ENCODE results near the gene MKNK1. TPM values are rescaled to one million over a fixed set of nuclear protein-coding genes. Genes with fewer than 3 reads are reported as not detected.
"Not testable (repeated sequence)": the region's sequence is repeated elsewhere in the genome, so short reads cannot be mapped to it uniquely, and the experiment has no call there.

Gene MKNK1
- polyA plus RNA-seq (ENCODE audit: insufficient read length), result 30.3 TPM

GRCh38 chr1:46603858-46604549 lies at the start of gene MKNK1:
MKNK1 (minus strand) TSS chr1:46604268; CDS start chr1:46583327, 20,941 bp downstream.
- DNase-seq (ENCODE audit: low read depth), result peak; percentile 90

GRCh38 chr1:46653405-46653958 lies 49.4 kb upstream of the MKNK1 start:
- DNase-seq (ENCODE audit: low read depth), result no peak

DNA sequence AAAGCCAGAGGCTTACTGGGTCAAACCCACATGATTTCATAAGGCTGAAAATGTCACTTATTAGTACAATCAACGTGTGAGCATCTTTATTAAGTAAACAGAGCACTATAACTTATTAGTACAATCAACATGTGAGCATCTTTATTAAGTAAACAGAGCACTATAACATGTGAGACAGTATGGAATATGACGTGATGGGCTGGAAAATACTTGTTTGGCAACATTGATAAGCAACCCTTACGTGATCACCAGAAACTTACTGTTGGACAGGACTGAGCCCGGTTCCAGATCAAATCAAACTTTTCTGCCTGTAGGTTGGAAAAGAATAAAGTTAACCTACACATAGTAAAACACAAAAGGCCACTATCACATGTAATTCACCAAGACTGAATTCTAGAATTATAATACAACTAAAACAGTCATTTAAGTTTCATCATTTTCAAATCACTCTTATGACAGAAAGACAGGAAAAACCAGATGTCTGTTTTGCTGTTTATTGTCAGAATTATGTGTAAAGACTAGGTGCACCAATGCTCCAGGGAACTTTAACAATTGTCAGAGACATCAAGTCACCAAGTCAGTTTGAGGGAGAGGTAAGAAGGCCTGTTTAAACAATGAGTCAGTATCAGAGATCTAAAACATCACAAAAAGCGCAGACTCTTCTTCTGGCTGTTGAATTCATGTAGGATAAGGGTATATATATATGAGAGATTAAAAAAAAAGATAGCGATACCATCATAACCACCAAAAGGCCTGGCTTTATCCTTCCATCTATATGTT lies 48.4 kb upstream of the MKNK1 start:
- no peak for DNase-seq (ENCODE audit: low read depth)

DNA sequence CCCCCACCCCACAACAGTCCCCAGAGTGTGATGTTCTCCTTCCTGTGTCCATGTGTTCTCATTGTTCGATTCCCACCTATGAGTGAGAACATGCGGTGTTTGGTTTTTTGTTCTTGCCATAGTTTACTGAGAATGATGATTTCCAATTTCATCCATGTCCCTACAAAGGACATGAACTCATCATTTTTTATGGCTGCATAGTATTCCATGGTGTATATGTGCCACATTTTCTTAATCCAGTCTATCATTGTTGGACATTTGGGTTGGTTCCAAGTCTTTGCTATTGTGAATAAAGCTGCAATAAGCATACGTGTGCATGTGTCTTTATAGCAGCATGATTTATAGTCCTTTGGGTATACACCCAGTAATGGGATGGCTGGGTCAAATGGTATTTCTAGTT lies 47.1 kb upstream of the MKNK1 start:
- DNase-seq (ENCODE audit: low read depth), result not testable (repeated sequence)

DNA sequence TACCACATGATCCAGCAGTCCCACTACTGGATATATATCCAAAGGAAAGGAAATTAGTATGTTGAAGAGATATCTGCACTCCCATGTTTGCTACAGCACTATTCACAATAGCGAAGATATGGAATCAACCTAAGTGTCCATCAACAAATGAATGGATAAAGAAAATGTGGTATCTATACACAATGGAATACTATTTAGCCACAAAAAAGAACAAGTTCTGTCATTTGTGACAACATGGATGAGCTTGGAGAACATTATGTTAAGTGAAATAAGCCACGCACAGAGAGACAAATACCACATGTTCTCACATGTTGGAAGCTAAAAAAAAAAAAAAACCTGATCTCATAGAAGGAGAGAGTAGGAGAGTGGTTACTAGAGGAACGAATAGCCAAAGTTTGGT lies 46.4 kb upstream of the MKNK1 start:
- no peak for DNase-seq (ENCODE audit: low read depth)

DNA sequence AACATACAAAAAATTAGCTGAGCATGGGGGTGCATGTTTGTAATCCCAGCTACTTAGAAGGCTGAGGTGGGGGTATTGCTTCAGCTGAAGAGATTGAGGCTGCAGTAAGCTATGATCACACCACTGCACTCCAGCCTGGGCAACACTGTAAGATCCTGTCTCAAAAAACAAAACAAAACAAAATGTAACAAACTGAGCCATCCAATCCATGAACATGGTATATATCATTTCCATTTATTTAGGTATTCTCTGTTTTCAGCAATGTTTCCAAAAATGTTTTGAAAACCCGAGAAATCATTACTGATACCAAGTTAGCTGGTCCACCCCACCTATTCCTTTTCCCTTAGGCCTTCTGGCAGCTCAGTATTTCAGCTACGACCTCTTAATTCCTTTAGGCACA lies 45.7 kb upstream of the MKNK1 start:
- no peak for DNase-seq (ENCODE audit: low read depth)

GRCh38 chr1:46647611-46648010 lies 43.5 kb upstream of the MKNK1 start:
- no peak for DNase-seq (ENCODE audit: low read depth)

- DNase-seq (ENCODE audit: low read depth), result no peak
Observed at GRCh38 chr1:46646844-46647243, 42.8 kb upstream of the MKNK1 start.

GRCh38 chr1:46646331-46646730 lies 42.3 kb upstream of the MKNK1 start:
- no peak for DNase-seq (ENCODE audit: low read depth)

DNA sequence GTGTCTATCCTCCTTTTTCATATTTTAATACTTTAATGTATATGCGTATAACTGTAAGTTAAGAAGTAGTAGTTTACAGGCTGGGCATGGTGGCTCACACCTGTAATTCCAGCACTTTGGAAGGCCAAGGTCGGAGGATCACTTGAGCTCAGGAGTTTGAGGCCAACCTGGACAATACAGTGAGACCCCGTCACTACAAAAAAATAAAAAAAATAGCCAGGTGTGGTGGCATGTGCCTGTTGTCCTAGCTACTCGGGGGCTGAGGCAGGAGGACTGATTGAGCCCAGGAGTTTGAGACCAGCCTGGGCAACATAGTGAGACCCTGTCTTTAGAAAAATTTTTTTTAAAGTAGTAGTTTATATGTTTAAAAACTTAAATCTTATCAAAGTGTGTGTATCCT lies 41.7 kb upstream of the MKNK1 start:
- DNase-seq (ENCODE audit: low read depth), result no peak

DNA sequence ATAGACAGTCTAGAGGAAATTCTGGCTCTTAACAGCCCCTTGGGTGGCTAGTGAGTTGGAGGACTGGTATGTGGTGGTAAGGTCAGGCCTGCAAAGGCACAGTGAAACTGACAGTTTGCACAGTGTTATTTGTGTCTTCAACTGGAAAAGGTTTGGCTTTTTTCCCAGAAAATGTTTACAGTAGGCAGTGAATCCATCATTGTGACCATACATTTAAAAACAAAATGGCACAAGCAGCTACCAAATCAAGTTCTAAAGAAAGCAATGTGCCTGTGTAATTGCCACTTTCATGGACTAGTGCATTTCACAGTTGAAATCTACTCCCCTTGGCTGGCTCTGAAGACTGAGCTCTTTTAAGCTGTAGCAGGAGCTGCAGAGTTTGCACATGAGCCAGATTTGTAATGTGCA lies 39.3 kb upstream of the MKNK1 start:
- no peak for DNase-seq (ENCODE audit: low read depth)

- DNase-seq (ENCODE audit: low read depth), result no peak
Observed at GRCh38 chr1:46642115-46642680, 38.1 kb upstream of the MKNK1 start.

DNA sequence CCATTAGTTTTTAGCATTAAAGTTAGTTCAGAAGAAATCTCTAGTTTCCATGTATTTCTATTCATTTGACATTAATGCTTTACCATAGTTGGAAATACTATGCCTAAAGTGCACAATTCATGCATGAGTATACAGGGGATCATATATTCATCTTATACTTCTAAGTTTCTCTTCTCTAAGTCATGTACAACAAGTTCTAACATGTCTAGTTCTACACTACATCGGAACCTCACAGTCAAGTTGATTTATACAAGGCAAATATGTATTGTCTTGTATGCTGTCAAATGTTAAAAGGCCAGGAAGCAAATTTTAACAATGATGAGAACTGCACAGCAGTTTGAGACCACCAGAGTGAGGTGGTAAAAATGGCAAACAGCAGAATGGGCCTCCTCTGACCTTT lies 35.5 kb upstream of the MKNK1 start:
- no peak for DNase-seq (ENCODE audit: low read depth)

GRCh38 chr1:46638921-46639320 lies 34.9 kb upstream of the MKNK1 start:
- no peak for DNase-seq (ENCODE audit: low read depth)

DNA sequence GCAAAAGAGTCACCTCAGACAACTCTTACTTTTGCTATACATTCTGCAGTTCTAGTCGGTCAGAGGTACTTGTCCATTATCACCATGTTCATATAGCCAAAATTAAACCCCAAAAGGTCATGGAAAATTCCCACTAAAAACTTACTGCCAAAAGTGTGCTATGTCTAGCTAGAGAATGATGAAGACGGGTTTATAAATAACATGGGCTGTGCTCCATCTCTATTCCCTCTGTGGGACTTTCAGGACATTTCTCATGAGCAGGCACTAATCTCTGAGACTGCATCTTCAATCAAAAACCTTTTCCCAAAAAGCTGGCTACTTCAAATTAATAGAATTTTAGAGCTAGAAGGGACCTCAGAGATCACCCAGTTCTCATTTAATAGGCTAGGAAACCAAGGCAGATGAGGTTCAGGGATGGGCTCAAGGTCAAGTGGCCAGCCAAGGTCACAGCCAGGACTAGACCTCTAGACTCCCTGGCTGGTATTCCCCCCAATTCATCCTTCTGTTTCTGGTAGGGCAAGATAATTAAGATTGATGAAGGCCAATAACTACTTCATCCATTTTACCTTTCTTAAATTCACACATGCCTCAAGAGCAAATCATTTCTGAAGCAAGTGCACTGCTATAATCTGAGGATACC lies 33.5 kb upstream of the MKNK1 start:
- no peak for DNase-seq (ENCODE audit: low read depth)

GRCh38 chr1:46635205-46635604 lies 31.1 kb upstream of the MKNK1 start:
- DNase-seq (ENCODE audit: low read depth), result no peak

DNA sequence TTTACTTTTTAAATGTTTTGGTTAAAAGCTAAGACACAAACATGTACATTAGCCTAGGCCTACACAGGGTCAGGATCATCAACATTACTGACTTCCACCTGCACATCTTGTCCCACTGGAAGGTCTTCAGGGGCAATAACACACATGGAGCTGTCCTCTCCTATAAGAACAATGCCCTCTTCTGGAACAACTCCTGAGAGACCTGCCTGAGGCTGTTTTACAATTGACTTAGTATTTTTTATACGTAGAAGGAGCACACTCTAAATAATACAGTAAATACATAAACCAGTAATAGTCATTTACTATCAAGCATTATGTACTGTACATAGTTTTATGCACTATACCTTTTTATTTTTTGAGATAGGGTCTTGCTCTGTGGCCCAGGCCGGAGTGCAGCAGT lies 26.7 kb upstream of the MKNK1 start:
- no peak for DNase-seq (ENCODE audit: low read depth)

DNA sequence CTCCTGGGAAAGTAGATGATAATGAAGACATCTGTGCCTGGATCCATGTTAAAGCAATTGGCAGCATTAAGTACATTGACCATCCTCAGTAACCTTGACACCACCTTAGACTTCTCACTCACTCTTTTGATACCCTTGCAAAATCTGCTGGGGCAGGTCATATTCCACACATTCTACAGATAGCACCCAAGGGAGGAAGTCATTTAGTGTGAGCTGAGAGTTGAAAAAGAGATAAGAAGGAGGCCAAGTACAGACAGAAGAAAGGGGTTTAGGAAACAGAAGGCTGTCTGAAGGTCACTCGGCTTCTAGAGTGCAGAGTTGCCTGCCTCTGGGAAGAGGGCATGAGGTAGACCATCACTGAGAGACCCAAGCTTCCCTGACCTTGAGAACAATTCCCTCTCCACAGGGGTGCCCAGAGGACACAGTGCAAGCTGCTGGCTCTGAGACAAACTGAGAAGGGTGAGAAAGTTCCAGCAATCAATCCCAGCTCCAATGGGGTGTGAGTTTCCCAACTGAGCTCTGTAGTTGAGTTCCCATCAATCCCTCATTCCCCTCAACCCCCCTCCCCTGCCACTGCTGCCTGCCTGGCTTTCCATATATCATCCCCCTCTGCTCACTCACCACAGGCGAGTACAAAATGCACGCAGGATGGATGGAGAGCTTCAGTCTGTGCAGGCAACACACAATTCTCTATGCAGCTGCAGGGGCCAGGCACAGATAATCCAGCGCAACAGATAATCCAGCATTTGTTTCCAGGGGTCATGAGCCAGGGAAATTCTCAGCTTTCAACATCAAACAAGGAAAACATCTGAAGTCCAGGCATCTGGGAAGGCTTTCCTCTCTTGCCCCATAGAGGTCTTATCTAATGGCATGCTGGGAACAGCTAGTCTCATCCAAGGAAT lies 19.9 kb upstream of the MKNK1 start:
- no peak for DNase-seq (ENCODE audit: low read depth)

DNA sequence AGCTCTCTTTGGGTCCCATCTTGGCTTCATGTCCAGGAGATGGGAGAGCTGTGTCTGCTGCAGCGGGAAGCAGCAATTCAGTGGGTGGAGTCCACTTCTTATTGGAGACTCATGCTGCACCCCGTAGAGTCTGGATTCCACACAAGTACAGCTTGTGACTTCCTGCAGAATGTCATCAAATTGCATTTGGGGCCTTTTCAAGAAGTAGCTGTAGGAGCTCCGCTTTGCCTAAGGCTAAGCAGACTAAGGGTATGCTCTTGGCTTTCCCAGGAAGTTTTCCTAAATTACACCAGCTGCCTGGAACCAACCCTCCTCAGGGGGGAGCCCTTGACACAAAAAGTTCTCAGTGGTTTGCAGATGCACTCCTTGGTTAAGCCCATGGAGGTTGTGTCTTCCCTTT lies 18.3 kb upstream of the MKNK1 start:
- DNase-seq (ENCODE audit: low read depth), result no peak

DNA sequence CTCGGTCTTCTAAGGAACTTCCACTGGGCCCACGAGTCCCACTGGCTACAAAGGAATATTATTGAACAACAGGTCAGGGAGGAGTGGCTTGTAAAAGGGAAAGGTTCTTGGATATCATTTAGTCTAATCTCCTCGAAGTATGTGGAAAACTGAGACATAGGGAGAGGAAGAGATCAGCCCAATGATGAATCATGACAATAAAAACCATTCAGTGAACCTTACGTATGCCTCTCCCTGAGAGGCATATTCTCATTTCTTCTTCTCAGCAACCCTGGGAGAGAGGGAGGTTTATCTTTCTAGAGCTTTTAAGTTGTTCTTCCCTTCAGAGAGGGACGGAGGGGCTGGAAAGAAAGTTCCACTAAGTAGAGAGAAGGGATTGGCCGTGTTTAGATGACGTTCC lies 17.9 kb upstream of the MKNK1 start:
- DNase-seq (ENCODE audit: low read depth), result no peak

DNA sequence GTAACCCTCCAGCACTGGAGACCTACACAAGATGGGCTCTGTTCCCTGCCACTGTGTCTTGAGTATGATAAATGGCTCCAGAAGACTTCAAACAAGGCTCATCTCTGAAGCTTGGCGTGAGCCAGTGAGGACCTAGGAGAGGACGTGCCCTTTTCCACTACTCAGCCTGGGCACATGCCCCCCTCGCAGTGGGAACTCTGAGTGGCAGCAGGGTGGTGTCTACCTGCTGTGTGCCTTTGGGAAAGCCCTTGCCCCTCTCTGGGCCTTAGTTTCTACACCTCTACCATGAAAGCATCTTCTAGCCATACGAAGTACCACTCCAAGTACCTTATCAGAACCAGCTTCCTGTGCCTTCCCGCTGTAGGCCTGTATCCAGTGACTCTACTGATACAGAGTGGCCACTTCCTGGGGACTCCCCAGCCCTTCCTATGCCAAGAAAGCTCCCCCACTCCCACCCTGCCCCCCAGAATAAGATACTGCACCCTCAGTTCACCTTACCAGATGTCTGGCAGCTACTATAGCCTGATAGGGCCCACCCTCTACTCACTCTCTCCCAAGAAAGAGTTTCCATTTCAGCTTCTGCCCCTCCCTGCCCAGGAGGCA lies 15.7 kb upstream of the MKNK1 start:
- DNase-seq (ENCODE audit: low read depth), result no peak
